Uterus (tissue), 4 donors: Measurements from ENCODE around the gene BRDT. TPM values are rescaled to one million over a fixed set of nuclear protein-coding genes. Genes with fewer than 3 reads are reported as not detected.

Source experiments
- DNase-seq, 2 donors: peaks; one replicate each; pipeline ENCODE4 v3.0.0-alpha.2; 2019 to 2020
- H3K27ac ChIP-seq, 2 donors: fragments of 200-600 bp; sonication (generic); 1 replicate in 1 of 2; 2 replicates in 1 of 2; pipeline ENCODE4 v1.5.1; 2016 to 2018
- H3K27me3 ChIP-seq, 2 donors: fragments of 200-600 bp; sonication (generic); one replicate each; pipeline ENCODE4 v1.5.1; 2018 to 2019; ENCODE audit warnings: control low read depth in 1 of 2
- H3K36me3 ChIP-seq, 2 donors: fragments of 200-600 bp; sonication (generic); one replicate each; pipeline ENCODE4 v1.5.1; 2019; ENCODE audit warnings: control low read depth in 1 of 2
- H3K4me1 ChIP-seq, 2 donors: fragments of 200-600 bp; sonication (generic); one replicate each; pipeline ENCODE4 v1.5.1; 2018 to 2019; ENCODE audit warnings: control low read depth in 1 of 2
- H3K4me3 ChIP-seq, 2 donors: fragments of 200-600 bp; sonication (generic); 1 replicate in 1 of 2; 2 replicates in 1 of 2; pipeline ENCODE4 v1.5.1; 2018 to 2019; ENCODE audit warnings: mild to moderate bottlenecking in 1 of 2
- H3K9me3 ChIP-seq, 2 donors: fragments of 200-600 bp; sonication (generic); one replicate each; pipeline ENCODE4 v1.5.1; 2019; ENCODE audit warnings: control low read depth in 1 of 2
- CTCF ChIP-seq, 4 experiments: fragments of 200-600 bp in 2 of 4; fragments of 450-650 bp in 2 of 4; sonication (generic) in 2 of 4; IDR thresholded peaks; one replicate each; pipeline ENCODE4 v1.5.1; 2016 to 2019; ENCODE audit warnings: antibody characterized with exemption in 4 of 4, mild to moderate bottlenecking in 2 of 4, moderate library complexity in 1 of 4
- POLR2A ChIP-seq, 2 donors: fragments of 450-650 bp; IDR thresholded peaks; one replicate each; pipeline ENCODE4 v1.6.1; 2016; ENCODE audit warnings: antibody characterized with exemption in 2 of 2, mild to moderate bottlenecking in 1 of 2, moderate library complexity in 1 of 2
- intact Hi-C: fragments of 100-400 bp; cut with DNase I; formaldehyde crosslinking; loops from one replicate; pipeline ENCODE4 v1.15.1; 2023; ENCODE audit warnings: low total_unique reads
- total RNA-seq, 4 donors: library from RNA; depleted of rRNA in 3 of 4; stranded (reverse); fragments of >200 nt in 3 of 4; gene quantifications; one replicate each; pipeline versions ENCODE4 v1.1.0 to v1.2.4, GENCODE V29; 2014 to 2023
- donor health status: DM: yes; HTN: yes; CAD: no.

Gene BRDT
- total RNA-seq, 4 donors from 2014 or later, result 0.14 TPM; not detected in 3

- Histone ChIP-seq H3K4me1 (no peaks in the 10 kb centered on the region), H3K36me3 (no peaks in the 10 kb centered on the region), H3K27me3 (no peaks in the 10 kb centered on the region), H3K27ac (no peak overlapping the region), H3K9me3 (no peaks in the 10 kb centered on the region), H3K4me3 (no peak overlapping the region)
- no peak for TF ChIP-seq POLR2A (IDR thresholded peaks at IDR 0.05)
- TF ChIP-seq CTCF (IDR thresholded peaks at IDR 0.05), result no peak
- DNase-seq, result no peak
- intact Hi-C loops, result no loop called here
Measured at GRCh38 chr1:91968334-91968733, 19.1 kb downstream of the BRDT start.

- intact Hi-C loops, result no loop called here
- DNase-seq, result no peak
- TF ChIP-seq CTCF (IDR thresholded peaks at IDR 0.05) (no peak), POLR2A (IDR thresholded peaks at IDR 0.05) (no peak)
Measured at GRCh38 chr1:91979383-91979782, 30.2 kb downstream of the BRDT start.

GRCh38 chr1:91980663-91981062 is 31.5 kb downstream of the BRDT start:
- intact Hi-C loops, result no loop called here

More at GRCh38 chr1:91979383-91979782, 30.2 kb downstream of the BRDT start:
- Histone ChIP-seq H3K4me3 (no peak overlapping the region), H3K36me3 (no peaks in the 10 kb centered on the region), H3K4me1 (no peaks in the 10 kb centered on the region), H3K9me3 (no peaks in the 10 kb centered on the region), H3K27ac (no peak overlapping the region), H3K27me3 (no peaks in the 10 kb centered on the region)

DNA sequence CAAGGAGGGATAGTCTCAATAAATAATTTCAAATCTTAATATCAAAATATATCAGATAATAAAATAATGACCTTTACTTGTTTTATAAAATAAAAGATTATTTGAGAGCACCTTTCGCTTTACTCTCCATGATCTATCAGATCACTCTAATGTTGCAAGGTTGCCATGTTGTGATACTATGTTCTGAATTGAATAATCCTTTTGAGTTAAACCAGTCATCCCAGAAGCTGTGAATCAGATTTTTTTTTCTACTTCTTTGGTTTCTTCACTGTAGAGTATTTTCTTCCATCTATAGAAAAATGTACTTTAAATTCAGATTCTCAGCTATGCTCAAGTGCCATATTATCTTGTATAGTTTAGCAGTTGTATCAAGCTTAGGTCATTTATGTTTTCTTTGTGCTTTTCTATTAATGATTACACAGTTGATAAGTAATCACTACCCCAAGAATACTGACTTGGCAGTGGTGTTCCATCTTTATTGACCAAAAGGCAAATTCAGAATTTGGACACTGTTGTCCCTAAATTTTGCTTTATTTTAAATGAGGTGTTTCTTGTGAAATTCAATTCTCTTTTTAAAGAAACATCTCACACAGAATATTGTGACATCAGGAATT is 32.9 kb downstream of the BRDT start:
- H3K4me1 ChIP-seq, result no peaks in the 10 kb centered on the region
- no peak overlapping the region for H3K27ac ChIP-seq
- H3K36me3 ChIP-seq, result no peaks in the 10 kb centered on the region
- TF ChIP-seq POLR2A (IDR thresholded peaks at IDR 0.05) (no peak), CTCF (IDR thresholded peaks at IDR 0.05) (no peak)
- no peaks in the 10 kb centered on the region for H3K9me3 ChIP-seq
- DNase-seq, result no peak
- intact Hi-C loops, result no loop called here
- no peaks in the 10 kb centered on the region for H3K27me3 ChIP-seq
- H3K4me3 ChIP-seq, result no peak overlapping the region

More at GRCh38 chr1:91980663-91981062, 31.5 kb downstream of the BRDT start:
- no peaks in the 10 kb centered on the region for H3K9me3 ChIP-seq
- no peak for DNase-seq
- TF ChIP-seq POLR2A (IDR thresholded peaks at IDR 0.05) (no peak), CTCF (IDR thresholded peaks at IDR 0.05) (no peak)
- H3K4me3 ChIP-seq, result no peak overlapping the region
- no peaks in the 10 kb centered on the region for H3K27me3 ChIP-seq
- H3K4me1 ChIP-seq, result no peaks in the 10 kb centered on the region
- H3K36me3 ChIP-seq, result no peaks in the 10 kb centered on the region
- no peak overlapping the region for H3K27ac ChIP-seq

DNA sequence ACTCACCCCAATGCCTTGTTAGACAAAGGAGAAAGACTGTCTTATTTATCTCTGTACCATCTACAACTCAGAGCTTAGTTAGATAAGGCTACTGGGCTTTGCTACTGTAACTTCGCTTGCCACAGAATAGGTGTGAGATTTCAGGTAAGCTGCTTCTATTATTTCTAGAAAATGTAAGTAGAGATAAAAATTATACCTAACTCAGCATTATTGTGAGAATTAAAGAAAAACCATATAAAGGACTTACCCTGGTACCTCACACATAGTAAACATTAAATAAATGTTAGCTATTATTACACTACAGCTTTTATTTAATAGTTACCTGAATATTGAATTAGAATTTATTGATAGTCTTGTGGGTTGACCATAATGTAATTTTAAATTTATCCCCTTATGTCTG is 44.1 kb downstream of the BRDT start:
- intact Hi-C loops, result no loop called here
- H3K27me3 ChIP-seq, result no peaks in the 10 kb centered on the region
- no peaks in the 10 kb centered on the region for H3K4me1 ChIP-seq
- no peaks in the 10 kb centered on the region for H3K36me3 ChIP-seq
- no peak for DNase-seq
- H3K9me3 ChIP-seq, result no peaks in the 10 kb centered on the region
- TF ChIP-seq CTCF (IDR thresholded peaks at IDR 0.05) (no peak), POLR2A (IDR thresholded peaks at IDR 0.05) (no peak)
- no peak overlapping the region for H3K4me3 ChIP-seq
- no peak overlapping the region for H3K27ac ChIP-seq
